ENCODE results near the gene KBTBD4.

- TF ChIP-seq CTCF (IDR thresholded peaks at IDR 0.05) (no peak), POLR2A (IDR thresholded peaks at IDR 0.05) (no peak)
These were observed 11.4 kb upstream of the KBTBD4 start for GRCh38 chr11:47589977-47590861.
